IPS-18a (cell line): ENCODE measurements around the gene SAA2.
"Not testable (repeated sequence)": the region's sequence is repeated elsewhere in the genome, so short reads cannot be mapped to it uniquely, and the experiment has no call there.

ENCODE experiments used
- H3K27ac ChIP-seq: one replicate; pipeline ENCODE4 v1.5.1; 2013; ENCODE audit warnings: low read length
- H3K27me3 ChIP-seq: one replicate; pipeline ENCODE4 v1.6.1; 2013; ENCODE audit warnings: mild to moderate bottlenecking, low read length; ENCODE audit not compliant: control insufficient read depth, insufficient read depth
- H3K36me3 ChIP-seq: one replicate; pipeline ENCODE4 v1.6.1; 2013; ENCODE audit warnings: low read depth, low read length; ENCODE audit not compliant: control insufficient read depth
- H3K4me1 ChIP-seq: one replicate; pipeline ENCODE4 v1.6.1; 2013; ENCODE audit warnings: low read depth, low read length; ENCODE audit not compliant: control insufficient read depth
- H3K4me3 ChIP-seq: one replicate; pipeline ENCODE4 v1.5.1; 2013; ENCODE audit warnings: low read length
- H3K9ac ChIP-seq: one replicate; pipeline ENCODE4 v1.6.1; 2013; ENCODE audit warnings: mild to moderate bottlenecking, low read length, moderate library complexity
- H3K9me3 ChIP-seq: one replicate; pipeline ENCODE4 v1.6.1; 2013; ENCODE audit warnings: low read depth, low read length; ENCODE audit not compliant: control insufficient read depth

Gene SAA2

DNA sequence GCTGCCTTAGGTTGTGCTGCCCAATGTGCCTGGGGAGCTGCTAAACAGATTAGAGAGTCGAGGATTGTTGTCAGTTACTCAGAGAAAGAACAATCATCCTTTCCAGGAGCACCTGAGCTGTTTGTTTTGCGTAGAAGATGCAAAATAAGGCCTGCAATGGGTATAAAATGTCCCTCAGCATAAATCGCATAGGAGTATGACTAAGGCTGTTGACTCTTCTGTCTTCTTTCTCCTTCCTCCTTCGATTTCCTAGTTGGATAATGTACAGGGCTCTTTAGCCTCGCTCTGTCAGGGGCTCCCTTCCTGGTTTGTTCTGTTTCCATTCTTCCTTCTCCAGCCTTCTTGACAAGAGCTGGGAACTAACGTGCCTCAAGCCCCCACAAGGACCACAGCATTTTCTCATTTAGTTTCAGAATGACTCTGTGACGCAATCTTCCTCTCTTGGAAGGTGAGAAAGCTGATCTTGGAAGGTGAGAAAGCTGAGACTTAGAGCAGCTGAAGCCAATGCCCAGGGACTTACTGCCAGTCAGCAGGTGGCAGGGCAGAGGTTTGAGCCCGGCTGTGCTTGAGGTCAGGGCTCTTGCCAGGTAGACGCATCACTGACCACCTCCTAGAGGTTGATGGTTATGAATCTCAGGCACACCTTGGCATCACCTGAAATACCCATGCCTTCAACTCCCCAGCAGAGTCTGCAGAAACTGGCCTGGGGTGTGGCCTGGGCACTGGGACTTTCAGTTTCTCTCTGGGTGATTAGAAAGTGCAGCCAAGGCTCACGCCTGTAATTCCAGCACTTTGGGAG is 19.1 kb upstream of the SAA2 start:
- not testable (repeated sequence) for H3K4me3 ChIP-seq, H3K27me3 ChIP-seq, H3K9me3 ChIP-seq, H3K9ac ChIP-seq, H3K4me1 ChIP-seq, H3K27ac ChIP-seq, H3K36me3 ChIP-seq

DNA sequence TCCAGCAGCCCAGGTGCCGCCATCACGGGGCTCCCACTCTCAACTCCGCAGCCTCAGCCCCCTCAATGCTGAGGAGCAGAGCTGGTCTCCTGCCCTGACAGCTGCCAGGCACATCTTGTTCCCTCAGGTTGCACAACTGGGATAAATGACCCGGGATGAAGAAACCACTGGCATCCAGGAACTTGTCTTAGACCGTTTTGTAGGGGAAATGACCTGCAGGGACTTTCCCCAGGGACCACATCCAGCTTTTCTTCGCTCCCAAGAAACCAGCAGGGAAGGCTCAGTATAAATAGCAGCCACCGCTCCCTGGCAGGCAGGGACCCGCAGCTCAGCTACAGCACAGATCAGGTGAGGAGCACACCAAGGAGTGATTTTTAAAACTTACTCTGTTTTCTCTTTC is 17.5 kb upstream of the SAA2 start, which contains the start of gene SAA1:
TSS of gene SAA1 (plus strand) at position 316 of the 400 bp plus-strand sequence. CDS start 624 bp downstream, outside the sequence.
- Histone ChIP-seq H3K27me3 (no peaks in the 10 kb centered on the region), H3K9ac (no peak within 1 kb of the TSS), H3K36me3 (no peaks in the 10 kb centered on the region), H3K27ac (no peak within 1 kb of the TSS), H3K9me3 (no peaks in the 10 kb centered on the region), H3K4me1 (no peaks in the 10 kb centered on the region), H3K4me3 (no peak within 1 kb of the TSS)

DNA sequence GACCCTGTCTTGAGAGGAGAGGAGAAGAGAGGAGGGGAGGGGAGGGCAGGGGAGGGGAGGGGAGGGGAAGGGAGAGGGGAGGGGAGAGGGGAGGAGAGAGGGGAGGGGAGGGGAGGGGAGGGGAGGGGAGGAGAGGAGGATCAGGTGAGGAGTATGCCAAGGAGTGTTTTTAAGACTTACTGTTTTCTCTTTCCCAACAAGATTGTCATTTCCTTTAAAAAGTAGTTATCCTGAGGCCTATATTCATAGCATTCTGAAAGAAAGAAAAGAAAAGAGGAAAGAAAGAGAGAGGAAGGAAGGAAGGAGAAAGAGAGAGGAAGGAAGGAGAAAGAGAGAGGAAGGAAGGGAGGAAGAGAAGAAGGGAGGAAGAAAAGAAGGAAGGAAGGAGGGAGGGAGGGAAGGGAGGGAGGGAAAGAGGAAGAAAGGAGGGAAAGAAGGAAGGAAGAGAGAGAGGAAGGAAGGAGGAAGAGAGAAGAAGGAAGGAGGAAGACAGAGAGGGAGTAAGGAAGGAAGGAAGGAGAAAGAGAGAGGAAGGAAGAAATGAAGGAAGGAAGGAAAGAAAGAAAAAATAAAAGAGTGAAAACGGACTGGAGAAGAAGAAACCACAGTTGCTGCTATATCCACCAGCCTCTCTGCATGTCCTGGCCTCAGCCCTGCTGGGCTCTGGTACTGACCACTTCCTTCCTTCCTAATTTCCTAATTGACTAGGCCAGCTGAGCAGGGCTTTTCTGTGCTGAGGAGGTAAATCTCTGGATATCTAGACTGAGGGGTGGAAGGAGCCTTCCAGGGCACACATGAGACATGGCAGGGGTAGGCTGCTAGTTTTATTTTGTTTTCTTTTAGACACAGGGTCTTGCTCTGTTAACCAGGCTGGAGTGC is 16.4 kb upstream of the SAA2 start:
- Histone ChIP-seq H3K4me3 (no peak overlapping the region), H3K27ac (no peak overlapping the region)

DNA sequence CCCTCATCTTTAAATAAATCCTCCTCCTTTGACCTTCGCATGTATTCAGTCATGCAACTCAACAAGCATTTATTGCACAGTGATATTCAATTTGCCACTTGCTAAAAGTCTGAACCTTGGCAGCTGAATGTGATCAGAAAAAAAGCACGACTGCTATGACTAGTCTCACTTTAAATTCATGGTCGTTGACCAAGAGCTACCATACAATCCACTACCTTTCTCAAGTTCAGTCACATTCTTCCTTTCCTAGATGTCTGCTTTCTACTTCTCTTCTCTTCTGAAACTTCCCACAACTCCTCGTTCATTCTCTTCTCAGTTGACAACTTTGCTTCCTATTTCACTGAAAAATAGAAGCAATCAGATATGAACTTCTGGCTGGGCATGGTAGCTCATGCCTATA is 15.6 kb upstream of the SAA2 start:
- H3K9ac ChIP-seq, result no peak overlapping the region
- H3K36me3 ChIP-seq, result no peaks in the 10 kb centered on the region
- no peaks in the 10 kb centered on the region for H3K4me1 ChIP-seq

More for the DNA sequence above, 16.4 kb upstream of the SAA2 start:
- no peak overlapping the region for H3K9ac ChIP-seq
- H3K4me1 ChIP-seq, result no peaks in the 10 kb centered on the region
- no peaks in the 10 kb centered on the region for H3K27me3 ChIP-seq
- no peaks in the 10 kb centered on the region for H3K36me3 ChIP-seq
- H3K9me3 ChIP-seq, result no peaks in the 10 kb centered on the region

DNA sequence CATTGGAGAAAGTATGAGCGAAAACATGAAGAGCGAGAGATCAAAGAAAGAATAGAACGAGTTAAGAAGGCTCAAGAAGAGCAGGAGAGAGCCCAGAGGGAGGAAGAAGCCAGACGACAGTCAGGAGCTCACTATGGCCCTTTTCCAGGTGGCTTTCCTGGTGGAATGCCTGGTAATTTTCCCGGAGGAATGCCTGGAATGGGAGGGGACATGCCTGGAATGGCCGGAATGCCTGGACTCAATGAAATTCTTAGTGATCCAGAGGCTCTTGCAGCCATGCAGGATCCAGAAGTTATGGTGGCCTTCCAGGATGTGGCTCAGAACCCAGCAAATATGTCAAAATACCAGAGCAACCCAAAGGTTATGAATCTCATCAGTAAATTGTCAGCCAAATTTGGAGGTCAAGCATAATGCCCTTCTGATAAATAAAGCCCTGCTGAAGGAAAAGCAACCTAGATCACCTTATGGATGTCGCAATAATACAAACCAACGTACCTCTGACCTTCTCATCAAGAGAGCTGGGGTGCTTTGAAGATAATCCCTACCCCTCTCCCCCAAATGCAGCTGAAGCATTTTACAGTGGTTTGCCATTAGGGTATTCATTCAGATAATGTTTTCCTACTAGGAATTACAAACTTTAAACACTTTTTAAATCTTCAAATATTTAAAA is 14.3 kb upstream of the SAA2 start:
- not testable (repeated sequence) for H3K9ac ChIP-seq, H3K4me3 ChIP-seq, H3K9me3 ChIP-seq, H3K27ac ChIP-seq, H3K27me3 ChIP-seq, H3K4me1 ChIP-seq, H3K36me3 ChIP-seq

More for the DNA sequence above, 15.6 kb upstream of the SAA2 start:
- H3K27me3 ChIP-seq, result no peaks in the 10 kb centered on the region
- H3K4me3 ChIP-seq, result no peak overlapping the region
- H3K27ac ChIP-seq, result no peak overlapping the region
- no peaks in the 10 kb centered on the region for H3K9me3 ChIP-seq

DNA sequence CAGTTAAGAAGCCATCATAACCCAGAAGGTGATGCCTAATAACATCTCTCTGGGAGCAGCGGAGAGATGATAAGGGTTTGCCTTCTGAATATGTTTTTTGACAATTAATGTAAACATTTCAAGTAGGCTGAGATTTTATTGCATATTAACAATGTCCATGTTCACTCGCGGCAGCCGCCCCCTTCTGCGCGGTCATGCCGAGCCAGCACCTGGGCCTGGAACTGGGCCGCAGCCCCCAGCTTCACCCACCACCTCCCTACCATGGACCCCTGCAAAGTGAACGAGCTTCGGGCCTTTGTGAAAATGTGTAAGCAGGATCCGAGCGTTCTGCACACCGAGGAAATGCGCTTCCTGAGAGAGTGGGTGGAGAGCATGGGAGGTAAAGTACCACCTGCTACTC is 13.3 kb upstream of the SAA2 start:
- Histone ChIP-seq H3K27me3 (no peaks in the 10 kb centered on the region), H3K9ac (no peak overlapping the region), H3K4me3 (no peak overlapping the region), H3K9me3 (no peaks in the 10 kb centered on the region), H3K36me3 (no peaks in the 10 kb centered on the region), H3K4me1 (no peaks in the 10 kb centered on the region), H3K27ac (no peak overlapping the region)

DNA sequence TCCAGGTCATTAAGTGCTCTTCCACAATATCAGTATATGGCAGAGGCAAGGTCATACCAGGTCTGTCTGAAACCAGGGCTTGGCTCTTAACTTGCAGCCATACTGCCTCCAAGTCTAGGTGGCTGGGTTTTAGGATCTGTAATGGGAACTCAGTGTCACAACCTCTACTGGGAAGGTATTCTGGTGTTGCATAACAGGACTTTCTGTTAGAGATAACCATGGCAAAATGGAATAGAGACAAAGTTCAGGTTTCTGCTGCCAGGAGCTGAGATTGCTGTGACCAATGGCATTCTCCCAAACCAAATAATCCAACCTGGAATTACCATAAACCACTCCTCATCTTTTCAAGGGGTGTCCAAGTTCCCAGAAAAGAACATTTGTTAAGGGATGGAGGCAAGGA is 10.8 kb upstream of the SAA2 start:
- no peaks in the 10 kb centered on the region for H3K27me3 ChIP-seq
- no peaks in the 10 kb centered on the region for H3K36me3 ChIP-seq
- H3K27ac ChIP-seq, result no peak overlapping the region
- no peak overlapping the region for H3K9ac ChIP-seq
- no peak overlapping the region for H3K4me3 ChIP-seq
- H3K9me3 ChIP-seq, result no peaks in the 10 kb centered on the region
- H3K4me1 ChIP-seq, result no peaks in the 10 kb centered on the region

DNA sequence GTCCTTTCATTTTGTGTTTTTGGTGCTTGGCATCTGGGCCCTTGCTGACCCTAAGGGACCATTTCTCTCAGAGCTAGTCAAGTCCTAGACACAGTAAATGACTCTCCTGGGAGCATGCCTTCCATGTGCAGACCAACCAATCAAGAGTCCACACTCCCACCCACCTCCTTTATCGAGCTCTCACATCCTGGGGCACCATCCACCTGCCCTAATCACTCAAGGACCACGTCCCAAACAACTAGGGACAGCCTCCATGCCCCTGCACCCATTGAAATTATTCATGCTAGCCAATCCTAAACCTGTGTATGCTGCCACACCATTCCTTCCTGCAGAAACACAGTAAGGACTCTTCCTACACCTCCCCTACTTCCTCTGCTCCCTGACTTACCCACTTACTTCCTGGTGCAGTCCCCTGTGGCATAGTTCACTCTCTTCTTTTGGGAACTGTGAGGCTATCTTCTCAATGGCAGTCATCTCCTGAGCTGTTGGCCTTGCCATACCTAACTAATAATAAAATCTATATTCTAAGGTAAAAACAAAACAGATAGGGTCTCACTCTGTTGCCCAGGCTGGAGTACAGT is 6.4 kb upstream of the SAA2 start:
- Histone ChIP-seq H3K9me3 (no peaks in the 10 kb centered on the region), H3K36me3 (no peaks in the 10 kb centered on the region), H3K9ac (no peak overlapping the region), H3K4me3 (no peak overlapping the region), H3K27me3 (no peaks in the 10 kb centered on the region), H3K27ac (no peak overlapping the region), H3K4me1 (no peaks in the 10 kb centered on the region)

DNA sequence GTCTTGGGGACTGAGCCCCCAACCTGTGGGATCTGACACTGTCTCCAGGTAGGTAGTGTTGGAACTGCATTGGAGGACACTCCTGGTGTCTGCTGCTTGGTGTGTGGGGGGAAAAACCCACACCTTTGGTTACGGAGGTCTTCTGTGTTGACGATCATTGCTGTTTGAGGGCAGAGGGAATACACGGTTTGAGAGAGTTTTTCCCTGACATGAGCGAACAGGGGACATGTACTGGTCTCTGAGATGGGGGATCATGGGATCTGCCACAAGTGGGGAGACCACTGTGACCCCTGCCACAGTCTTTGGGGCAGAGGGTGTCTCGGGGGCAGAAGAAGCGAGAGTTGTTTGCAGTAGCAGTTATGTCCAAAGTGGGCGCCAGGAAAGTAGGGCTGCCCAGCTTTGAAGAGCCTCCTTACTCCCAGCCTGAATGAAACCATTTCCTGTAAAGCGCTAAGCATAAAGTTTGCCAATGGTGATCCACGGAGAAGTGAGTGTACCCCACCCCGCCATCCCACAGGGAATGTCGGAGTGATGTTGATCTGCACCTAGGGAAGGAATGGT is 5.4 kb upstream of the SAA2 start:
- Histone ChIP-seq H3K36me3 (no peaks in the 10 kb centered on the region), H3K4me1 (no peaks in the 10 kb centered on the region), H3K27me3 (no peaks in the 10 kb centered on the region), H3K27ac (no peak overlapping the region), H3K4me3 (no peak overlapping the region), H3K9ac (no peak overlapping the region), H3K9me3 (no peaks in the 10 kb centered on the region)

DNA sequence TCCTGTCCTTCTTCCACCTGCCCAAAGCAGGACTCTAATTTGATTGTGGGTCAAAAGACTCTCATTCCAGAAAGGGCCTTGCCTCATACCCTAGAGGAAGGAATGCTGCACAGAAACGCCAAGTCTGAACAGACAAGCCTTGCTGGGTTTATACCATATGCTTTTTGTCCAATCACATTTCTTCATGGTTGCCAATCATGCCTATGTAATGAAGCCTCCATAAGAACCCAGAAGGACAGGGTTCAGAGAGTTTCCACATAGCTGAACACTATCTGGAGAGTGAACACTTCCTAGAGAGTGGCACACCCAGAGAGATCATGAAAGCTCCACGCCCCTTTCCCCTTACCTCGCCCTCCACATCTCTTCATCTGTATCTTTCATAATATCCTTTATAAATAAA is 4.8 kb upstream of the SAA2 start:
- Histone ChIP-seq H3K4me3 (no peak overlapping the region), H3K4me1 (no peaks in the 10 kb centered on the region), H3K9me3 (no peaks in the 10 kb centered on the region), H3K36me3 (no peaks in the 10 kb centered on the region), H3K27ac (no peak overlapping the region), H3K9ac (no peak overlapping the region), H3K27me3 (no peaks in the 10 kb centered on the region)

DNA sequence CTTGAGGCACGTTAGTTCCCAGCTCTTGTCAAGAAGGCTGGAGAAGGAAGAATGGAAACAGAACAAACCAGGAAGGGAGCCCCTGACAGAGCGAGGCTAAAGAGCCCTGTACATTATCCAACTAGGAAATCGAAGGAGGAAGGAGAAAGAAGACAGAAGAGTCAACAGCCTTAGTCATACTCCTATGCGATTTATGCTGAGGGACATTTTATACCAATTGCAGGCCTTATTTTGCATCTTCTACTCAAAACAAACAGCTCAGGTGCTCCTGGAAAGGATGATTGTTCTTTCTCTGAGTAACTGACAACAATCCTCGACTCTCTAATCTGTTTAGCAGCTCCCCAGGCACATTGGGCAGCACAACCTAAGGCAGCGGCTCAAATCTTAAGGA is 1.3 kb downstream of the SAA2 start:
- not testable (repeated sequence) for H3K9ac ChIP-seq, H3K36me3 ChIP-seq, H3K4me1 ChIP-seq, H3K9me3 ChIP-seq, H3K4me3 ChIP-seq, H3K27ac ChIP-seq, H3K27me3 ChIP-seq
